Measurements from ENCODE around the gene PTPRN2. TPM values are rescaled to one million over a fixed set of nuclear protein-coding genes. Genes with fewer than 3 reads are reported as not detected.

Gene PTPRN2
- total RNA-seq, 1 experiment from 2014 or later: not detected

- CTCF ChIA-PET: no interaction called here
Measured at GRCh38 chr7:157674715-157675426, 912.8 kb downstream of the PTPRN2 start.

DNA sequence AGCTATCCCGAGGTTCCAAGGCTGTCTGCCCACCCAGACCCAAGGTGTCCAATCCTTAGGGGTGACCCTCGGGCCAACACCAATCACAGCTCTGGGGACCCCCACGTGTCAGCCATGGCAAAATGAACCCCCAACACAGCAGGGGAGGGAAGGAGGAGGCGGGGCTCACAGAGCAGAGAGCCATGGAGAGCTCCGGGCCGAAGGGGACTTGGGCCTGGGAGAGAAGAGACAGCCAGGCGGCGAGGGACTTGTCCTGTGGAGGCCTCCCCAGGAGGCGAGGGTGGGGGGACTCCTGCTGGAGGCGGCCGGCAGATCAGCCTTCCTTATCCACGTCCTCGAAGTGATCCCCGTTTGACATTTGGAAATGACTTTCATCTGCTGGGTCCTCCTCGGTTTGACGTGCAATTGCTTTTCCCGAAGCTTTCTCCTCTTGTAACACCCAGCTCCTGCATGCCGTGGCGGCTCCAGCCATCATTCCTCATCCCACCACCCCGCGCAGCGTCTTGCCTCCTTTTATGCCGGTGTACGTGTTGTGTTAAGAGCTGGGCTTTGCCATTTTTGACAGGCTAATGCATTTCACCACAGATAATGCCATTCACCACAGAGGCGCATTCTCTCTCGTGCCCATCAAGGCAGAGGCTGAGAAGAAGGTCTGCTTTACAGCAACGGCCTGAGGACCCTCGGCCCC is 913.5 kb downstream of the PTPRN2 start:
- H3K79me2 ChIP-seq (ENCODE audit: low read depth): no peaks in the 10 kb centered on the region
- CTCF ChIA-PET: no interaction called here
- H3K27ac ChIP-seq: no peak overlapping the region
- TF ChIP-seq, protein P1, sequence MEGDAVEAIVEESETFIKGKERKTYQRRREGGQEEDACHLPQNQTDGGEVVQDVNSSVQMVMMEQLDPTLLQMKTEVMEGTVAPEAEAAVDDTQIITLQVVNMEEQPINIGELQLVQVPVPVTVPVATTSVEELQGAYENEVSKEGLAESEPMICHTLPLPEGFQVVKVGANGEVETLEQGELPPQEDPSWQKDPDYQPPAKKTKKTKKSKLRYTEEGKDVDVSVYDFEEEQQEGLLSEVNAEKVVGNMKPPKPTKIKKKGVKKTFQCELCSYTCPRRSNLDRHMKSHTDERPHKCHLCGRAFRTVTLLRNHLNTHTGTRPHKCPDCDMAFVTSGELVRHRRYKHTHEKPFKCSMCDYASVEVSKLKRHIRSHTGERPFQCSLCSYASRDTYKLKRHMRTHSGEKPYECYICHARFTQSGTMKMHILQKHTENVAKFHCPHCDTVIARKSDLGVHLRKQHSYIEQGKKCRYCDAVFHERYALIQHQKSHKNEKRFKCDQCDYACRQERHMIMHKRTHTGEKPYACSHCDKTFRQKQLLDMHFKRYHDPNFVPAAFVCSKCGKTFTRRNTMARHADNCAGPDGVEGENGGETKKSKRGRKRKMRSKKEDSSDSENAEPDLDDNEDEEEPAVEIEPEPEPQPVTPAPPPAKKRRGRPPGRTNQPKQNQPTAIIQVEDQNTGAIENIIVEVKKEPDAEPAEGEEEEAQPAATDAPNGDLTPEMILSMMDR (conservative IDR thresholded peaks at IDR 0.05): no peak
- TF ChIP-seq EZH2 (IDR thresholded peaks at IDR 0.05; ENCODE audit: low read depth): no peak
- POLR2A ChIA-PET (ENCODE audit: unreplicated experiment): no interaction called here
- no peaks in the 10 kb centered on the region for H4K20me1 ChIP-seq (ENCODE audit: insufficient read depth)
- no peaks in the 10 kb centered on the region for H3K36me3 ChIP-seq (ENCODE audit: low read depth)
- DNase-seq: no peak
- H2AFZ ChIP-seq: no peak overlapping the region
- no peaks in the 10 kb centered on the region for H3K9me2 ChIP-seq (ENCODE audit: insufficient read depth)
- peaks cover 100% of the 10 kb centered on the region for H3K27me3 ChIP-seq (ENCODE audit: insufficient read depth, low read depth)
- no peak overlapping the region for H3K4me3 ChIP-seq
- intact Hi-C loops (cut with micrococcal nuclease; ENCODE audit: unreplicated experiment): no loop called here
- no peak overlapping the region for H3K4me2 ChIP-seq
- H3F3A ChIP-seq (ENCODE audit: insufficient read depth, low read depth): no peaks in the 10 kb centered on the region
- H3K9me3 ChIP-seq (ENCODE audit: insufficient read depth, low read depth): no peaks in the 10 kb centered on the region
- no peaks in the 10 kb centered on the region for H3K4me1 ChIP-seq (replicated peaks; ENCODE audit: insufficient read depth)
- no TSS peak for BruUV-seq (replicated peaks)

More at GRCh38 chr7:157674715-157675426, 912.8 kb downstream of the PTPRN2 start:
- Histone ChIP-seq H3K27ac (no peak overlapping the region), H3K9me2 (ENCODE audit: insufficient read depth) (no peaks in the 10 kb centered on the region), H3K79me2 (ENCODE audit: low read depth) (no peaks in the 10 kb centered on the region), H3K27me3 (ENCODE audit: insufficient read depth, low read depth) (peaks cover 100% of the 10 kb centered on the region), H4K20me1 (ENCODE audit: insufficient read depth) (no peaks in the 10 kb centered on the region), H3K36me3 (ENCODE audit: low read depth) (no peaks in the 10 kb centered on the region), H3K4me3 (no peak overlapping the region), H3K4me2 (no peak overlapping the region), H3K9me3 (ENCODE audit: insufficient read depth, low read depth) (no peaks in the 10 kb centered on the region), H3K4me1 (replicated peaks; ENCODE audit: insufficient read depth) (no peaks in the 10 kb centered on the region), H3F3A (ENCODE audit: insufficient read depth, low read depth) (no peaks in the 10 kb centered on the region), H2AFZ (no peak overlapping the region)
- intact Hi-C loops (cut with micrococcal nuclease; ENCODE audit: unreplicated experiment): no loop called here
- BruUV-seq (replicated peaks): no TSS peak
- TF ChIP-seq EZH2 (IDR thresholded peaks at IDR 0.05; ENCODE audit: low read depth): no peak
- TF ChIP-seq, protein P1 (conservative IDR thresholded peaks at IDR 0.05): no peak
- DNase-seq: no peak
- POLR2A ChIA-PET (ENCODE audit: unreplicated experiment): no interaction called here

DNA sequence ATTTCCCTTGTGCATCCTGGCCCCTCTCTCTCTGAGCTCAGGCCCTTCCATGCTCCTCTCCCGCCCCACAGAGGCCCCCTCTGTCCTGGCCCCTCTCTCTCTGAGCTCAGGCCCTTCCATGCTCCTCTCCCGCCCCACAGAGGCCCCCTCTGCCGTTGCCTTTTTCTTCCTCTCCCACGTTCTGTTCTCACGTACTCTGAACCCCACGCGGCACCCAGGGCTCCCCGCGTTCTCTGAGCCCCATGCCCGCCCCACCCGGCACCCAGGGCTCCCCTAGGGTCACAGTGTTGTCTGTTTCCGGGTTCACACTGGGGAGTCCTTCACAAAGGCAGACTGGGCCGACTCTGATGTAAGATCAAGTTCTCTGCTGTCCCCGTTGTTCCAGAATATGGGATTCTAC is 914.0 kb downstream of the PTPRN2 start:
- POLR2A ChIA-PET (ENCODE audit: unreplicated experiment): no interaction called here
- H3K27ac ChIP-seq: no peak overlapping the region
- no peaks in the 10 kb centered on the region for H3F3A ChIP-seq (ENCODE audit: insufficient read depth, low read depth)
- no peaks in the 10 kb centered on the region for H3K4me1 ChIP-seq (replicated peaks; ENCODE audit: insufficient read depth)
- H3K27me3 ChIP-seq (ENCODE audit: insufficient read depth, low read depth): peaks cover 100% of the 10 kb centered on the region
- TF ChIP-seq, protein P1 (conservative IDR thresholded peaks at IDR 0.05): no peak
- TF ChIP-seq EZH2 (IDR thresholded peaks at IDR 0.05; ENCODE audit: low read depth): no peak
- BruUV-seq (replicated peaks): no TSS peak
- no peak overlapping the region for H3K4me3 ChIP-seq
- no peak overlapping the region for H3K4me2 ChIP-seq
- no peaks in the 10 kb centered on the region for H4K20me1 ChIP-seq (ENCODE audit: insufficient read depth)
- no peaks in the 10 kb centered on the region for H3K9me3 ChIP-seq (ENCODE audit: insufficient read depth, low read depth)
- H3K9me2 ChIP-seq (ENCODE audit: insufficient read depth): no peaks in the 10 kb centered on the region
- H3K79me2 ChIP-seq (ENCODE audit: low read depth): no peaks in the 10 kb centered on the region
- intact Hi-C loops (cut with micrococcal nuclease; ENCODE audit: unreplicated experiment): no loop called here
- CTCF ChIA-PET: no interaction called here
- no peaks in the 10 kb centered on the region for H3K36me3 ChIP-seq (ENCODE audit: low read depth)
- DNase-seq: no peak
- H2AFZ ChIP-seq: no peak overlapping the region

All from PC-9 (cell line).